ENCODE results near the gene CHRNA9.
"Not testable (repeated sequence)": the region's sequence is repeated elsewhere in the genome, so short reads cannot be mapped to it uniquely, and the experiment has no call there.

CHRNA9 gene

GRCh38 chr4:40378619-40379018 lies 43.5 kb downstream of the CHRNA9 start:
- DNase-seq (ENCODE audit: low read depth in 2 of 2, low spot score in 1 of 2), result no peak

- no peak for DNase-seq (ENCODE audit: low read depth in 2 of 2, low spot score in 1 of 2)
These were observed 44.1 kb downstream of the CHRNA9 start for GRCh38 chr4:40379248-40379647.

GRCh38 chr4:40380647-40381046 lies 45.5 kb downstream of the CHRNA9 start:
- DNase-seq (ENCODE audit: low read depth in 2 of 2, low spot score in 1 of 2), result no peak

GRCh38 chr4:40388239-40388638 lies 53.1 kb downstream of the CHRNA9 start:
- no peak for DNase-seq (ENCODE audit: low read depth in 2 of 2, low spot score in 1 of 2)

GRCh38 chr4:40389986-40390385 lies 54.9 kb downstream of the CHRNA9 start:
- DNase-seq (ENCODE audit: low read depth in 2 of 2, low spot score in 1 of 2), result no peak

- not testable (repeated sequence) for DNase-seq (ENCODE audit: low read depth in 2 of 2, low spot score in 1 of 2)
These were observed 57.1 kb downstream of the CHRNA9 start for GRCh38 chr4:40392241-40392640.

- no peak for DNase-seq (ENCODE audit: low read depth in 2 of 2, low spot score in 1 of 2)
These were observed 59.1 kb downstream of the CHRNA9 start for GRCh38 chr4:40394236-40394635.

GRCh38 chr4:40395166-40395900 lies 60.2 kb downstream of the CHRNA9 start:
- DNase-seq (ENCODE audit: low read depth in 2 of 2, low spot score in 1 of 2), result no peak

- no peak for DNase-seq (ENCODE audit: low read depth in 2 of 2, low spot score in 1 of 2)
These were observed 61.0 kb downstream of the CHRNA9 start for GRCh38 chr4:40395908-40396793.

- no peak for DNase-seq (ENCODE audit: low read depth in 2 of 2, low spot score in 1 of 2)
These were observed 64.4 kb downstream of the CHRNA9 start for GRCh38 chr4:40399578-40399977.

GRCh38 chr4:40401096-40401495 lies 66.0 kb downstream of the CHRNA9 start:
- DNase-seq (ENCODE audit: low read depth in 2 of 2, low spot score in 1 of 2), result no peak

GRCh38 chr4:40401631-40402030 lies 66.5 kb downstream of the CHRNA9 start:
- no peak for DNase-seq (ENCODE audit: low read depth in 2 of 2, low spot score in 1 of 2)

GRCh38 chr4:40402556-40402955 lies 67.4 kb downstream of the CHRNA9 start:
- DNase-seq (ENCODE audit: low read depth in 2 of 2, low spot score in 1 of 2), result no peak

GRCh38 chr4:40403081-40403480 lies 67.9 kb downstream of the CHRNA9 start:
- no peak for DNase-seq (ENCODE audit: low read depth in 2 of 2, low spot score in 1 of 2)

All from stimulated activated CD8-positive, alpha-beta memory T cell treated with anti-CD3 and anti-CD28 coated beads, Interleukin-4, amount 100 ng/mL, for 4 hours (primary cell).